ENCODE results near the gene ATRIP.
A peak's percentile ranks its signal among the peaks of the same experiment; 100 is the strongest.

Gene ATRIP

DNA sequence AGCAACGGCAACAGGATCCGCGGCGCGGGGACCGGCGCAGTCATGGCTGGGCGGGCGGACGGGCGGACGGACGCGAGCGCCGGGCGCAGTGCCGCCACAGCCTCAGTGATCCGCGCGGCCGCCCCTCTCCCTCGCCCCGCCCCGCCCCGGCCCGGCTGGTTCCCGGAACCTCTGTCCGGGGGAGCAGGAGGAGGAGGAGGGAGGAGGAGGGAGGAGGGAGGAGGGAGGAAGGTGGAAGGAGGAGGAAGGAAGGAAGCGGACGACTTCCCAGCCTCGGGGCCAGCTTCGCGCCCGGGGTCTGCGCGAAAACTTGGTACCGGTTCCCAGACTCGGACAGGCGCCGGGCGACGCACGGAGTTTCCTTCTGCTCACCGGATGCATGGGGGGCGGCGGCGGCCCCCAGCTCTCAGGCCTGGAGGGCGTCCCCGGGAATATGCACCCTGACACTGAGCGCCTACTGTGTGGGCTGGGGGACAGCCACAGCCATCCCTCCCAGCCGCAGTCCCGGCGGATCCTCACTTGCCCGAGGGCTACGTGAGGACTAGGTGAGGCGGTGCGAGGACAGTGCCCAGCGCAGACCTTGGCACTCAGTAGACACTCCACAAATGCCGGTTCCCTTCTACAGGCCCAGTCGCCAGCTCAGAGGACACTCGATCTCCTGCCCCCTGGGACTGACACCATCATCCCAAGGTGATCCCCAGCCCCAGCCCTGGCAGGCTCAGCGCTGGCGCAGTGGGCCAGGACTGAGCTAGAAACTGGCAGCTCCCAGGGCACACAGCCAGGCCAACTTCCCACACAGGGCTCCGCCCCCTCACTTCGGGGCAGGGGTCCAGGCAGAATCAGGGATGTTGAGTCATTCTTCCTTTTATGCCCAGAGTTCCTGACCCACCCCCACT, 57.8 kb downstream of the ATRIP start, which contains the start of gene SHISA5:
SHISA5 (minus strand) TSS at position 124 of the 896 bp plus-strand sequence; CDS start at position 44, 80 bp downstream.
- peak; percentile 44 for DNase-seq (ENCODE audit: low read depth)

DNA sequence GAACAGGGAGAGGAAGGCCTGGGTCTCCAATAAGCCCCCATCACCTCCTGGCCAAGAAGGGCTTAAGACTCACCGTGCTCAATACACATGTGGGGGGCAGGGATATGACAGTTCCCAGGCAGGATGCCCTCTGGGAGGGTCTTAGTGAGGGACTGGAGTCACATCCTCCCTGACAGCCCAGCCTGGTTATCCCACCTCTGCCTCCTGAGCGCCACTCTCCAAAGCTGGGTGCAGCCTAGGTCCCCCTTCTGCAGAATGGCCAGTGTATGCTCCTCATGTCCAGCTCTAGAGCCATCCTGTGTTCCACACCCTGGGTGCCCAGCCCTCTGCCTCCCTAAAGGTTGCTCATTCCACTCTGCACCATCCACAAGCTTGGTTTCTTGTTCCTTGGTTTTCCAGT, 58.6 kb downstream of the ATRIP start:
- DNase-seq (ENCODE audit: low read depth), result no peak

DNA sequence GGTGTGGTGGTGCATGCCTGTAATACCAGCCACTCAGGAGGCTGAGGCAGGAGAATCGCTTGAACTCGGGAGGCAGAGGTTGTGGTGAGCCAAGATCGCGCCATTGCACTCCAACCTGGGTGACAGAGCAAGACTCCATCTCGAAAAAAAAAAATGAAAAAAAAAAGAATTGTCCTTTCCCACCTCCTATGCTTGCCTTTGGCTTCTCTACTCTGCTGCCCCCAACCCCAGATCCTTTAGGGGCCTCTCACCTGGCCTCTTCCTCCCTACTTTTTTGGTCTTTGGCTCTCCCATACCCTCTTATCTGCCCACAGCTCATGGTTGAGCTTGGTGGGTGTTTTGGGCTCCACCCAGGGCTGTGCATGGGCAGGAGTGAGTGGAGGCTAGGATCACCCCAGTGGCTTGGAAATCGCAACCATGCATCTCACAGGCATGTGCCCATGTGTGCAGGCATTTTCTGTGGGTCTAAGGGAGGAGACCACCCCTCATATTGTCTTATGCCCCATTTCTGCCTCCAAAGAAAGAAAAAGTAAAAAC, 59.5 kb downstream of the ATRIP start:
- DNase-seq (ENCODE audit: low read depth), result no peak

DNA sequence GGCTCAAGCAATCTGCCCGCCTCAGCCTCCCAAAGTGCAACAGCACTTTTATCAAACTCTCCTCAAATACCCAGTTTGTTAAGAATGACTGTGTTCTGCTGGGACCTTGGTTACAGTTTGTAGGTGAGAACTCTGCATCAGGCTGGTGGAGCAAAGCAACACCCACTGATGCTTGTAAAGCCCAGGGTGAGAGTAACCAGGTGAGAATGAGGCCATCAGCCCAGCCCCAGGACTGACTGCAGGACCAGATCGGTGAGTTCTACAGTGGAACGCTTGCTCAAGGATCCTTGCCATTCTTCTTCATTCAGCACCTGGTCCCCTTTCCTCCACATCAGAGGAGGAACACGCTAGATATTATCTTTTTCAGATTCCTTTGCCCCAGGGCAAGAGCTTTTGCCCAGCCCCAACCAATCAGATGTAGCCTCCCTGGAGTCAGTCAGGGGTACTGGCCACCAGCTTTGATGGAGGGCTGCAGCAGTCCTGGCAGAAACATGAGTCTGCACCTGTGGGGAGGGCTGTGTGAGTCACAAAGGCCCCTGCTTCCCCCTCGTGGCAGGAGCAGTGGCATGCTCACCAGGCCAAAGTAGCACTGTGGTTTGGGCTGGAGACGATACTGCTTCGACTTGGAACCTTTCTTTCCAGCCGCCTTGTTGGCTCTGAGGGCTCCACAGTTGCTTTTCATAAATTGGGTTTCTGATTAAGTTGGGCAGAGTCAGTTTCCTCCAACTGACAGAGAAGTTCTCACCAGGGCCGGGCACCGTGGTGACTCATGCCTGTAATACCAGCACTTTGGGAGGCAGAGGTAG, 60.9 kb downstream of the ATRIP start:
- DNase-seq (ENCODE audit: low read depth), result peak; percentile 53

DNA sequence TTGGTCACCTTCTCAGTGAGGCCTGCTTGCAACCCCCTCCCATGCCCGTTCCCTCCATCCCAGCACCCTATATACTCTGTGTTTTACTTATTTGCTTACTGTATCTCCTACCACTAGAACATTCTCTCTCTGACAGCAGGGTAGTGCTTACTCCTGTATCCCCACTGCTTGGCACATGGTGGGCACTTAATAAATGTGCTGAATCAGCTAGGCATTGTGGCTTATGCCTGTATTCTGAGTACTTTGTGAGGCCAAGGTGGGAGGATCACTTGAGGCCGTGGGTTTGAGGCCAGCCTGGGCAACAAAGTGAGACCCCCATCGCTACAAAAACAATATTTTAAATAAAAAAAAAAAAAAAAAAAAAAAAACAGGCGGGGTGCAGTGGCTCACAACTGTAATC, 65.0 kb downstream of the ATRIP start:
- DNase-seq (ENCODE audit: low read depth), result no peak

DNA sequence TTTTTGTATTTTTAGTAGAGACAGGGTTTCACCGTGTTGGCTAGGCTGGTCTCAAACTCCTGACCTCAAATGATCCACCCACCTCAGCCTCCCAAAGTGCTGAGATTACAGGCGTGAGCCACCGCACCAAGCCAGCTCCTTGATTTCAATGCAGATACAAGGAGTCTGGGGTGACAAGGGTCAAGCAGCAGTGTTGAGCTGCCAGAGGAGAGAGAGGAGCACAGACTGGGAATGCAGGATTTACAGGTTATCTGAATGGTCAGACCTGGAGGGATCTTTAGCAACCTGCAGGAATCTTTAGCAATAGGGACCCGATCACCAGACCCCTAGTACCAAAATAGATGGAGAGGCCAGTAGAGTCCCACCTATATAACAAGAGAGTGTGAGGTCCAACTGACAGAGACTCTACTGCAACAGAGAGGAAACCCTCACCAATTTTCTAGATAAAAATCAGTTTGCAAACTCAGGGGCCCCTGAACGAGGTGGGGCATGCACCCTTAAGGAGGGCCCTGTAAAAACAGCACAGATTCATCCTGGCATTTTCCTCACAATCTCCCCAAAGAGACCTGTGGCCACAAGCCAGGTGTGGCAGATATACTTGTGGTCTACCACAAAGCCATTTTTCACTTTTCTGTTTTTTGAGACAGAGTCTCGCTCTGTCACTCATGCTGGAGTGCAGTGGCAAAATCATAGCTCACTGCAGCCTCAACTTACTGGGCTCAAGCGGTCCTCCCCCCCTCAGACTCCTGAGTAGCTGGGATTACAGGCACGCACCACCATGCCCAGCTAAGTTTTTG, 68.1 kb downstream of the ATRIP start:
- DNase-seq (ENCODE audit: low read depth), result no peak
